H9 (cell line): ENCODE results near the gene PTRH1. TPM values are rescaled to one million over a fixed set of nuclear protein-coding genes. Genes with fewer than 3 reads are reported as not detected.

Experiments
- DNase-seq: peaks from one replicate; pipeline ENCODE4 v3.0.0-alpha.2; 2017
- H2AFZ ChIP-seq: one replicate; pipeline ENCODE4 v1.6.1; 2013; ENCODE audit warnings: mild to moderate bottlenecking, low read length, control low read depth, moderate library complexity
- H2AK5ac ChIP-seq: 2 replicates; pipeline ENCODE4 v1.6.1; 2013; ENCODE audit warnings: low read length, control low read depth, mixed read lengths; ENCODE audit not compliant: insufficient read length
- H2BK120ac ChIP-seq: one replicate; pipeline ENCODE4 v1.6.1; 2013; ENCODE audit warnings: low read depth, mild to moderate bottlenecking, low read length, control low read depth, inconsistent platforms; ENCODE audit not compliant: poor library complexity, severe bottlenecking
- H2BK12ac ChIP-seq: 2 replicates; pipeline ENCODE4 v1.6.1; 2013; ENCODE audit warnings: low read length, control low read depth, mixed read lengths, low read depth; ENCODE audit not compliant: insufficient read length
- H2BK15ac ChIP-seq: 2 replicates; pipeline ENCODE4 v1.6.1; 2013; ENCODE audit warnings: low read depth, low read length, control low read depth
- H2BK20ac ChIP-seq: one replicate; pipeline ENCODE4 v1.6.1; 2013; ENCODE audit warnings: low read depth, mild to moderate bottlenecking, low read length, control low read depth, inconsistent platforms; ENCODE audit not compliant: poor library complexity, severe bottlenecking
- H2BK5ac ChIP-seq: 2 replicates; pipeline ENCODE4 v1.6.1; 2013; ENCODE audit warnings: low read length, control low read depth, mixed read lengths; ENCODE audit not compliant: insufficient read length
- H3K14ac ChIP-seq: 2 replicates; pipeline ENCODE4 v1.6.1; 2013; ENCODE audit warnings: low read length, control low read depth; ENCODE audit not compliant: insufficient read depth
- H3K18ac ChIP-seq: 2 replicates; pipeline ENCODE4 v1.6.1; 2013; ENCODE audit warnings: low read depth, mild to moderate bottlenecking, mixed read lengths, low read length, control low read depth; ENCODE audit not compliant: insufficient read length
- H3K23ac ChIP-seq: 2 replicates; pipeline ENCODE4 v1.6.1; 2013; ENCODE audit warnings: low read length, control low read depth, mixed read lengths, low read depth; ENCODE audit not compliant: insufficient read length
- H3K23me2 ChIP-seq: 2 replicates; pipeline ENCODE4 v1.6.1; 2013; ENCODE audit warnings: low read depth, mild to moderate bottlenecking, mixed read lengths, low read length, control low read depth; ENCODE audit not compliant: insufficient read length, poor library complexity, severe bottlenecking
- H3K27ac ChIP-seq: 2 replicates; pipeline ENCODE4 v1.5.1; 2013; ENCODE audit warnings: low read length, control low read depth, mixed read lengths, low read depth; ENCODE audit not compliant: insufficient read length
- H3K27me3 ChIP-seq: 2 replicates; pipeline ENCODE4 v1.6.1; 2013; ENCODE audit warnings: low read length, control low read depth, inconsistent platforms; ENCODE audit not compliant: insufficient read depth
- H3K4ac ChIP-seq: 2 replicates; pipeline ENCODE4 v1.6.1; 2013; ENCODE audit warnings: low read depth, mild to moderate bottlenecking, control low read depth, inconsistent platforms, low read length, moderate library complexity
- H3K4me1 ChIP-seq: 2 replicates; pipeline ENCODE4 v1.6.1; 2013; ENCODE audit warnings: low read length, control low read depth, inconsistent platforms; ENCODE audit not compliant: insufficient read depth
- H3K4me2 ChIP-seq: 2 replicates; pipeline ENCODE4 v1.6.1; 2013; ENCODE audit warnings: low read length, control low read depth, mixed read lengths; ENCODE audit not compliant: insufficient read length, insufficient read depth
- H3K56ac ChIP-seq: 2 replicates; pipeline ENCODE4 v1.6.1; 2013; ENCODE audit warnings: low read depth, mild to moderate bottlenecking, mixed read lengths, low read length, control low read depth; ENCODE audit not compliant: insufficient read length
- H3K79me1 ChIP-seq: 2 replicates; pipeline ENCODE4 v1.6.1; 2013; ENCODE audit warnings: low read depth, mild to moderate bottlenecking, moderate library complexity, low read length, control low read depth, inconsistent platforms; ENCODE audit not compliant: insufficient read depth, poor library complexity, severe bottlenecking
- H3K79me2 ChIP-seq: 2 replicates; pipeline ENCODE4 v1.6.1; 2013; ENCODE audit warnings: low read length, control low read depth, inconsistent platforms; ENCODE audit not compliant: insufficient read depth
- H3K9ac ChIP-seq: 2 replicates; pipeline ENCODE4 v1.6.1; 2013; ENCODE audit warnings: low read length, control low read depth, mixed read lengths; ENCODE audit not compliant: insufficient read length; ENCODE audit errors: extremely low read depth
- H3K9me3 ChIP-seq: one replicate; pipeline ENCODE4 v1.6.1; 2013; ENCODE audit warnings: low read depth, low read length, inconsistent platforms; ENCODE audit not compliant: control insufficient read depth
- H3T11ph ChIP-seq: one replicate; pipeline ENCODE4 v1.6.1; 2013; ENCODE audit warnings: mild to moderate bottlenecking, low read length, control low read depth, inconsistent platforms
- H4K20me1 ChIP-seq: one replicate; pipeline ENCODE4 v1.6.1; 2013; ENCODE audit not compliant: control insufficient read depth, insufficient read length, insufficient read depth
- H4K5ac ChIP-seq: 2 replicates; pipeline ENCODE4 v1.6.1; 2013; ENCODE audit warnings: low read depth, mild to moderate bottlenecking, mixed read lengths, low read length, control low read depth; ENCODE audit not compliant: insufficient read length
- H4K8ac ChIP-seq: replicated peaks from 2 replicates; pipeline ENCODE4 v1.6.1; 2013; ENCODE audit warnings: low read length, control low read depth, mixed read lengths, low read depth; ENCODE audit not compliant: insufficient read length
- H4K91ac ChIP-seq: 2 replicates; pipeline ENCODE4 v1.6.1; 2013; ENCODE audit warnings: low read depth, mild to moderate bottlenecking, moderate library complexity, mixed read lengths, low read length, control low read depth; ENCODE audit not compliant: insufficient read length
- H3K27ac Mint-ChIP-seq, 3 experiments: 2 replicates in 2 of 3; 3 replicates in 1 of 3; pipeline ENCODE4 v1.8.0; 2020 to 2021; ENCODE audit warnings: mixed read lengths in 3 of 3, mild to moderate bottlenecking in 1 of 3, moderate library complexity in 1 of 3
- H3K27me3 Mint-ChIP-seq: 2 replicates; pipeline ENCODE4 v1.8.0; 2021; ENCODE audit warnings: low read depth, mild to moderate bottlenecking, moderate library complexity, mixed read lengths
- H3K36me3 Mint-ChIP-seq, 3 experiments: 2 replicates in 2 of 3; 3 replicates in 1 of 3; pipeline ENCODE4 v1.8.0; 2020 to 2021; ENCODE audit warnings: low read depth in 3 of 3, mixed read lengths in 3 of 3; ENCODE audit not compliant: insufficient read depth in 1 of 3
- H3K4me1 Mint-ChIP-seq, 2 experiments: 2 replicates each; pipeline ENCODE4 v1.8.0; 2020; ENCODE audit warnings: mixed read lengths in 2 of 2
- H3K4me3 Mint-ChIP-seq, 2 experiments: 2 replicates in 1 of 2; 3 replicates in 1 of 2; pipeline ENCODE4 v1.8.0; 2020 to 2021; ENCODE audit warnings: mild to moderate bottlenecking in 2 of 2, mixed read lengths in 2 of 2, moderate library complexity in 1 of 2
- H3K9me3 Mint-ChIP-seq, 2 experiments: 2 replicates in 1 of 2; 3 replicates in 1 of 2; pipeline ENCODE4 v1.8.0; 2020; ENCODE audit warnings: mild to moderate bottlenecking in 2 of 2, mixed read lengths in 2 of 2, moderate library complexity in 1 of 2
- WGBS: extraction: QIAGEN DNeasy Blood & Tissue Kit; methylation state at CpG from one replicate; pipeline ENCODE4 v1.1.7; 2013; ENCODE audit warnings: missing lambda C conversion rate, low lambda C conversion rate, mixed read lengths; ENCODE audit not compliant: insufficient read length; ENCODE audit errors: extremely low coverage; 5-methylcytosine and 5-hydroxymethylcytosine counted together
- total RNA-seq: library from RNA; stranded (reverse); gene quantifications from 2 replicates; pipeline ENCODE4 v1.2.1, GENCODE V29; 2021
- TF ChIP-seq, protein P1 (sequence below): fragments of 200-600 bp; sonication (generic); conservative IDR thresholded peaks from 3 replicates; pipeline ENCODE4 v1.8.0; 2021; ENCODE audit warnings: antibody characterized with exemption, mild to moderate bottlenecking

The PTRH1 gene
- total RNA-seq, 1 experiment from 2014 or later, result 10.9 TPM

DNA sequence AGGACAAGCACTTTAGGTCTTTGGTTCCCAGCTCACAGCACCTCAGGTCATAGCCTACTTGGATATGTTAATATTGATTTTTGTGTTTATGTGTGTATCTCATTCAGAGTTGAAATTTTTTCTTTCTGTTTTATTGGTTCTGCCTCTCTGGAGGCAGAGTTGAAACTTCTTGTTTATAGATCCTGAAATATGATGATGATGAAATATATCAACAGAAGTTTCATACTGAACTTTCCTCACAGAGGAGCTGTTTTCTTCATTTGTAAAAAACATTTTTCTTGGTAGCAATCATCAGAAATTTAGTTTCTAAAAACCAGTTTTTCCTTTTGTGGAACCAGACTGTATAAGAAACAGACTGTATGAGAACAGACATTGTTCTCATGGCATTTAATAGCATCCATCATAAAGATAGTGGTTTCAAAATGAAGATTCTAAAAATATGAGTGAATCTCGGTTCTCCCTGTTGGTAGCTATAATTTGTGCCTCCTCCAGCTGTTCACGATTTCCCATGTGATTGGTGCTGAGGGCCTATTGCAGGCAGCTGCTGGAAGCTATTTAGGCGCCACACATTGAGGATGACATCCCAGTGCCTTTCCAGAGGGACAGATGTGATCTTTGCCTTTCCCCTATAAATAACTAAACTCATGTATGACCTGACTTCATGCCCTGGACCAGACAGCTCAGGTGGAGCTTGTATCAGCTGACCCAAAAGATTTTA lies 48.2 kb downstream of the PTRH1 start:
- Histone ChIP-seq H2BK20ac (no peak overlapping the region), H2BK15ac (no peak overlapping the region), H3K56ac (no peak overlapping the region), H3K9ac (no peak overlapping the region), H4K20me1 (peaks cover 2% of the 10 kb centered on the region), H3K79me2 (no peaks in the 10 kb centered on the region), H2AK5ac (no peak overlapping the region), H2BK12ac (no peak overlapping the region), H3K9me3 (no peaks in the 10 kb centered on the region), H3K27ac (no peak overlapping the region), H3T11ph (no peak overlapping the region), H4K91ac (no peak overlapping the region), H3K4me1 (no peaks in the 10 kb centered on the region), H3K18ac (no peak overlapping the region), H3K14ac (no peak overlapping the region), H3K4me2 (no peak overlapping the region), H4K5ac (no peak overlapping the region), H3K27me3 (no peaks in the 10 kb centered on the region), H3K79me1 (no peaks in the 10 kb centered on the region), H2AFZ (no peak overlapping the region), H3K23ac (no peak overlapping the region), H2BK5ac (no peak overlapping the region), H4K8ac (no peak overlapping the region), H3K4ac (no peak overlapping the region), H3K23me2 (no peaks in the 10 kb centered on the region), H2BK120ac (no peak overlapping the region)
- no CpG with 5 or more reads among the region's 3 CpGs for WGBS
- Mint-ChIP-seq H3K4me1 (no peaks in the 10 kb centered on the region), H3K36me3 (peaks cover 28 to 58% (median 35%) of the 10 kb centered on the region in 3 experiments; a peak in 6 of 7 replicates), H3K4me3 (no peak overlapping the region), H3K27ac (no peak overlapping the region), H3K27me3 (no peaks in the 10 kb centered on the region), H3K9me3 (no peaks in the 10 kb centered on the region)
- TF ChIP-seq, protein P1, sequence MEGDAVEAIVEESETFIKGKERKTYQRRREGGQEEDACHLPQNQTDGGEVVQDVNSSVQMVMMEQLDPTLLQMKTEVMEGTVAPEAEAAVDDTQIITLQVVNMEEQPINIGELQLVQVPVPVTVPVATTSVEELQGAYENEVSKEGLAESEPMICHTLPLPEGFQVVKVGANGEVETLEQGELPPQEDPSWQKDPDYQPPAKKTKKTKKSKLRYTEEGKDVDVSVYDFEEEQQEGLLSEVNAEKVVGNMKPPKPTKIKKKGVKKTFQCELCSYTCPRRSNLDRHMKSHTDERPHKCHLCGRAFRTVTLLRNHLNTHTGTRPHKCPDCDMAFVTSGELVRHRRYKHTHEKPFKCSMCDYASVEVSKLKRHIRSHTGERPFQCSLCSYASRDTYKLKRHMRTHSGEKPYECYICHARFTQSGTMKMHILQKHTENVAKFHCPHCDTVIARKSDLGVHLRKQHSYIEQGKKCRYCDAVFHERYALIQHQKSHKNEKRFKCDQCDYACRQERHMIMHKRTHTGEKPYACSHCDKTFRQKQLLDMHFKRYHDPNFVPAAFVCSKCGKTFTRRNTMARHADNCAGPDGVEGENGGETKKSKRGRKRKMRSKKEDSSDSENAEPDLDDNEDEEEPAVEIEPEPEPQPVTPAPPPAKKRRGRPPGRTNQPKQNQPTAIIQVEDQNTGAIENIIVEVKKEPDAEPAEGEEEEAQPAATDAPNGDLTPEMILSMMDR, result no peak
- no peak for DNase-seq
